Measurements from ENCODE around the gene ZNF277.

DNA sequence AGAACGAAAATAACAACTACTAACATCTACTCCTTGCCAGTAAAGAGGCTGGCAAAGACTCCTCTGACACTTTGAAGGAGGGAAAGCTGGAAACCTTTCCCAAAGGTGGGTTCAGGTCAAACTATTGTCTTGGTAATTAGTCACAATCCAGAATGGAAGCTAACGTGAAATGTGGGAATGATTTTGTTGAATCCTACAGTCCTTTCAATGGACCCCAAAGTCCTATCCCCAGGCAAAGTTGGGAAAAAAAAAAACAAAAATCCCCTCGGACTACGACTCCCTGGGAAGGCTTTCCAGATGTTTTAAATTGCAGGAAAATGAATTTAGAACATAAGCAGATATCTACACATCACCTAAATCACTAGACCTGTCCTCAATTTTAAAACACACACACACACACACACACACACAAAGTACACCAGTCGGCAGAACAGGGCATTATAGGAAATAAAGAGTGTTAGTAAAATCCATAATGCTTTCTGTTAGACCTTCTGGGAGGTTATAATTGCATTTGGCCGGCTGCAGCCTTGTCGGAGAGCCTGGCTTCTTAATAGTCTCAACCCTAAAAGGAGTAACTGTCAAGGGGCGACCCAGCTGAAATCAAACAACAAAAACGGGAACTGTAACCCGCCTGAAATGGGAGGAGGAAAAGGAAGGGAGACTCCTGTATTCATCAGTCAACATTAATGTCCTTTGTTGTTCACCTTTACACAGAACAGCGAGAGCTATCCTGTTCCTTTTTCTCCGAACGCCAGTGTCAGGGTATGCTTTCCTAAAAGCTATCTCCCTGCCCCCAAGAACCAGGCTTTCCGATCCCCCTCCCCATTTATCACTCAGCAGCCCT, 1.8 kb upstream of the ZNF277 start:
- TF ChIP-seq, protein P1, sequence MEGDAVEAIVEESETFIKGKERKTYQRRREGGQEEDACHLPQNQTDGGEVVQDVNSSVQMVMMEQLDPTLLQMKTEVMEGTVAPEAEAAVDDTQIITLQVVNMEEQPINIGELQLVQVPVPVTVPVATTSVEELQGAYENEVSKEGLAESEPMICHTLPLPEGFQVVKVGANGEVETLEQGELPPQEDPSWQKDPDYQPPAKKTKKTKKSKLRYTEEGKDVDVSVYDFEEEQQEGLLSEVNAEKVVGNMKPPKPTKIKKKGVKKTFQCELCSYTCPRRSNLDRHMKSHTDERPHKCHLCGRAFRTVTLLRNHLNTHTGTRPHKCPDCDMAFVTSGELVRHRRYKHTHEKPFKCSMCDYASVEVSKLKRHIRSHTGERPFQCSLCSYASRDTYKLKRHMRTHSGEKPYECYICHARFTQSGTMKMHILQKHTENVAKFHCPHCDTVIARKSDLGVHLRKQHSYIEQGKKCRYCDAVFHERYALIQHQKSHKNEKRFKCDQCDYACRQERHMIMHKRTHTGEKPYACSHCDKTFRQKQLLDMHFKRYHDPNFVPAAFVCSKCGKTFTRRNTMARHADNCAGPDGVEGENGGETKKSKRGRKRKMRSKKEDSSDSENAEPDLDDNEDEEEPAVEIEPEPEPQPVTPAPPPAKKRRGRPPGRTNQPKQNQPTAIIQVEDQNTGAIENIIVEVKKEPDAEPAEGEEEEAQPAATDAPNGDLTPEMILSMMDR (IDR thresholded peaks at IDR 0.05) = no peak
- no peak for TF ChIP-seq POLR2A (IDR thresholded peaks at IDR 0.05)
